ENCODE measurements around the gene MAP3K13. TPM values are rescaled to one million over a fixed set of nuclear protein-coding genes. Genes with fewer than 3 reads are reported as not detected.

Gene MAP3K13
- total RNA-seq, 1 experiment from 2014 or later, result 24.4 TPM

DNA sequence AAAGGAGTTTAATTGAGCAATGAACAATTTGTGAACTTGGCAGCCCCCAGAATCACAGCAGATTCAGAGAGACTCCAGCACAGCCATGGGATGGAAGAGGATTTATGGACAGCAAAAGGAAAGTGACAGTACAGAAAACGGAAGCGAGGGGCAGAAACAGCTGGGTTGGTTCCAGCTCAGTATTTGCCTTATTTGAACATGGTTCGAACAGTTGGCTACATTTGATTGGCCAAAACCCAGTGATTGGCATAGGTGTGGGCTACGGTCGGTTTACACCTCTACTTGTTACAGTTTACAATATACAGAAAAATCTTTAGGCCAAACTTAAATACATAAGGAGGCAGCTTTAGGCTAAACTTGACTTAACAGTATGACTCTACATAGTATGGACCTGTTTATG is 9.7 kb upstream of the MAP3K13 start:
- CTCF ChIA-PET, result no interaction called here
- ATAC-seq, result no peak
- peaks cover 13% of the 10 kb centered on the region for H3K4me1 ChIP-seq (ENCODE audit: insufficient read depth, low read length)
- H3K9me3 ChIP-seq (ENCODE audit: low read length), result no peaks in the 10 kb centered on the region
- no peak for DNase-seq
- no peaks in the 10 kb centered on the region for H3K9me2 ChIP-seq (replicated peaks; ENCODE audit: low read length)
- TF ChIP-seq, protein P1, sequence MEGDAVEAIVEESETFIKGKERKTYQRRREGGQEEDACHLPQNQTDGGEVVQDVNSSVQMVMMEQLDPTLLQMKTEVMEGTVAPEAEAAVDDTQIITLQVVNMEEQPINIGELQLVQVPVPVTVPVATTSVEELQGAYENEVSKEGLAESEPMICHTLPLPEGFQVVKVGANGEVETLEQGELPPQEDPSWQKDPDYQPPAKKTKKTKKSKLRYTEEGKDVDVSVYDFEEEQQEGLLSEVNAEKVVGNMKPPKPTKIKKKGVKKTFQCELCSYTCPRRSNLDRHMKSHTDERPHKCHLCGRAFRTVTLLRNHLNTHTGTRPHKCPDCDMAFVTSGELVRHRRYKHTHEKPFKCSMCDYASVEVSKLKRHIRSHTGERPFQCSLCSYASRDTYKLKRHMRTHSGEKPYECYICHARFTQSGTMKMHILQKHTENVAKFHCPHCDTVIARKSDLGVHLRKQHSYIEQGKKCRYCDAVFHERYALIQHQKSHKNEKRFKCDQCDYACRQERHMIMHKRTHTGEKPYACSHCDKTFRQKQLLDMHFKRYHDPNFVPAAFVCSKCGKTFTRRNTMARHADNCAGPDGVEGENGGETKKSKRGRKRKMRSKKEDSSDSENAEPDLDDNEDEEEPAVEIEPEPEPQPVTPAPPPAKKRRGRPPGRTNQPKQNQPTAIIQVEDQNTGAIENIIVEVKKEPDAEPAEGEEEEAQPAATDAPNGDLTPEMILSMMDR (conservative IDR thresholded peaks at IDR 0.05; ENCODE audit: low read depth, low read length), result no peak
- no peaks in the 10 kb centered on the region for H3K27me3 ChIP-seq (ENCODE audit: low read length)
- H3K4me2 ChIP-seq (ENCODE audit: low read length), result no peak overlapping the region
- POLR2A ChIA-PET (ENCODE audit: unreplicated experiment), result no interaction called here
- no peaks in the 10 kb centered on the region for H3K36me3 ChIP-seq (ENCODE audit: low read depth, low read length)
- intact Hi-C loops (cut with micrococcal nuclease), result no loop called here
- H4K20me1 ChIP-seq (ENCODE audit: low read length), result no peaks in the 10 kb centered on the region
- peaks cover 6% of the 10 kb centered on the region for H3F3A ChIP-seq (ENCODE audit: low read length, unreplicated experiment)
- H2AFZ ChIP-seq (ENCODE audit: low read length), result no peak overlapping the region
- no peak overlapping the region for H3K4me3 ChIP-seq (ENCODE audit: low read length)
- H3K79me2 ChIP-seq (ENCODE audit: low read length), result no peaks in the 10 kb centered on the region
- no peak overlapping the region for H3K9ac ChIP-seq (ENCODE audit: low read length)
- no peak overlapping the region for H3K27ac ChIP-seq (ENCODE audit: low read length)
- no TSS peak for BruUV-seq (replicated peaks)

DNA sequence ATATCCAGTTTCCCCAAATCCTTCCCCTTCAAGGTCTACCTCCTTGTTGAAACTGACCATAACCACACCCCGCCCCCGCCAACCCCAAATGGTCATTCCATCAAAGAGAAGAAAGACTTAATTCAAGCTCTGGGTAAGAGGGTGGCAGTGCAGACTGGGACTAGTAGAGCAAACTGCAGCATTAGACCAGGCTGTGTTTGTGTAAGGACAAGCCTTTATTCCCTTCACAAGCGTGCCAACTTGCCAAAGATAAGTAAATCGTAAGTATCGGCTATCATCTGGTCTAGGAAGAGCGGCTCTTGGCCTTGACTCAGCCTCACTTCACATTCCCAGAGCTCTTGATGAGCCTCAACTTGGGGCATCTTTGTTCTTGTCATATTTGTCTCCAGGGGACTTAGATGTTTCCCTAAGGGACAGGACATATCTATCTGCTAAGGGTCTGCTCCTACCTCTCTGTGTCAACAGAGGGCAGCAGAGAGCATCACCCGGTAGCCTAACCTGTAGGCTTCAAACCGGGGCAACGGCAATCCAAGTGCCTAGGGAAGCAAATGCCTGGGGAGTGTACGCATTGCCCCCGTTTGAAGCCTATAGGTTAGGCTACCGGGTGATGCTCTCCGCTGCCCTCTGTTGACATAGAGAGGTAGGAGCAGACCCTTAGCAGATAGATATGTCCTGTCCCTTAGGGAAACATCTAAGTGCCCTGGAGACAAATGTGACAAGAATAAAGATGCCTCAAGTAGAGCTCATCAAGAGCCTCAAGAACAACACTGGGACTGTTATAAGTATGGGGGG is 8.9 kb upstream of the MAP3K13 start:
- BruUV-seq (replicated peaks), result no TSS peak
- ChIA-PET POLR2A (ENCODE audit: unreplicated experiment) (no interaction called here), CTCF (no interaction called here)
- TF ChIP-seq, protein P1 (conservative IDR thresholded peaks at IDR 0.05; ENCODE audit: low read depth, low read length), result peak; percentile 70
- no peak for TF ChIP-seq EZH2 (IDR thresholded peaks at IDR 0.05; ENCODE audit: low read length, unreplicated experiment)
- Histone ChIP-seq H2AFZ (ENCODE audit: low read length) (no peak overlapping the region), H3K27me3 (ENCODE audit: low read length) (no peaks in the 10 kb centered on the region), H3K9me2 (replicated peaks; ENCODE audit: low read length) (no peaks in the 10 kb centered on the region), H3K9me3 (ENCODE audit: low read length) (no peaks in the 10 kb centered on the region), H3F3A (ENCODE audit: low read length, unreplicated experiment) (peaks cover 6% of the 10 kb centered on the region), H3K4me2 (ENCODE audit: low read length) (no peak overlapping the region), H3K36me3 (ENCODE audit: low read depth, low read length) (no peaks in the 10 kb centered on the region), H3K79me2 (ENCODE audit: low read length) (no peaks in the 10 kb centered on the region), H3K4me3 (ENCODE audit: low read length) (no peak overlapping the region), H3K9ac (ENCODE audit: low read length) (no peak overlapping the region), H3K4me1 (ENCODE audit: insufficient read depth, low read length) (peaks cover 13% of the 10 kb centered on the region), H4K20me1 (ENCODE audit: low read length) (no peaks in the 10 kb centered on the region), H3K27ac (ENCODE audit: low read length) (no peak overlapping the region)
- ATAC-seq (peak; percentile 78), DNase-seq (peak; percentile 91)
- intact Hi-C loops (cut with micrococcal nuclease), result no loop called here

DNA sequence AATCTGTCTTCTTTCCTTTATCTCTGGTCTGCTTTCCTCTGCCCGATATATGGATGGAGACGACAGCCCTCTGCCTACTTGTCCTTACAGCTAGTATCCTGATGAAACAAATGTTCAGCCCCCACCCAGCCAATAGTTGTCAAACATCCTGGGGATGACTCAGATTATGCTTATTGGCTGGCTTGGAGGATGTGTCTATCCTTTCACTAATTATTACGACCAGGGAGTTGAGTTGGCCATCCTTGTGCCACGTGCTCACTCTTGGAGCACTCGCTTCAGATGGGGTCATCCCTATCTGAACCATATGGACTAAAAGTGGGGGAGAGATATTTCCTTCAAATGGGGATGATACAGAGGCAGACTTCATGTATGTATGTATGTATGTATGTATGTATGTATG is 6.4 kb upstream of the MAP3K13 start:
- no peak overlapping the region for H3K4me2 ChIP-seq (ENCODE audit: low read length)
- TF ChIP-seq EZH2phosphoT487 (IDR thresholded peaks at IDR 0.05; ENCODE audit: borderline replicate concordance, low read length), result no peak
- H3K36me3 ChIP-seq (ENCODE audit: low read depth, low read length), result no peaks in the 10 kb centered on the region
- no peaks in the 10 kb centered on the region for H3K27me3 ChIP-seq (ENCODE audit: low read length)
- no peak overlapping the region for H3K4me3 ChIP-seq (ENCODE audit: low read length)
- no peaks in the 10 kb centered on the region for H3K9me2 ChIP-seq (replicated peaks; ENCODE audit: low read length)
- no peak overlapping the region for H3K9ac ChIP-seq (ENCODE audit: low read length)
- BruUV-seq (replicated peaks), result no TSS peak
- ChIA-PET POLR2A (ENCODE audit: unreplicated experiment) (no interaction called here), CTCF (interaction anchor here (1.2 kb wide), 1 partner anchor 24 kb away, joined by 6 read pairs; no protein-coding TSS in a partner anchor)
- no peaks in the 10 kb centered on the region for H3K79me2 ChIP-seq (ENCODE audit: low read length)
- H4K20me1 ChIP-seq (ENCODE audit: low read length), result no peaks in the 10 kb centered on the region
- H2AFZ ChIP-seq (ENCODE audit: low read length), result no peak overlapping the region
- ATAC-seq (no peak), DNase-seq (no peak)
- H3K4me1 ChIP-seq (ENCODE audit: insufficient read depth, low read length), result peaks cover 8% of the 10 kb centered on the region
- intact Hi-C loops (cut with micrococcal nuclease), result no loop called here
- H3F3A ChIP-seq (ENCODE audit: low read length, unreplicated experiment), result peaks cover 3% of the 10 kb centered on the region
- H3K27ac ChIP-seq (ENCODE audit: low read length), result no peak overlapping the region
- H3K9me3 ChIP-seq (ENCODE audit: low read length), result no peaks in the 10 kb centered on the region
